ENCODE results near the gene MOCS1.

Gene MOCS1

GRCh38 chr6:39922821-39923220 is 11.4 kb downstream of the MOCS1 start:
- no peak for DNase-seq

- no peak for DNase-seq
These were observed 14.1 kb downstream of the MOCS1 start for GRCh38 chr6:39920157-39920556.

- no peak for DNase-seq
These were observed 15.4 kb downstream of the MOCS1 start for GRCh38 chr6:39918831-39919230.

GRCh38 chr6:39917981-39918380 is 16.3 kb downstream of the MOCS1 start:
- DNase-seq: no peak

- DNase-seq: no peak
These were observed 16.9 kb downstream of the MOCS1 start for GRCh38 chr6:39917329-39917728.

GRCh38 chr6:39915866-39916265 is 18.4 kb downstream of the MOCS1 start:
- no peak for DNase-seq

- no peak for DNase-seq
These were observed 20.0 kb downstream of the MOCS1 start for GRCh38 chr6:39914239-39914638.

- DNase-seq: no peak
These were observed 20.8 kb downstream of the MOCS1 start for GRCh38 chr6:39913391-39913916.

- no peak for DNase-seq
These were observed 21.8 kb downstream of the MOCS1 start for GRCh38 chr6:39912446-39912845.

- DNase-seq: no peak
These were observed 22.6 kb downstream of the MOCS1 start for GRCh38 chr6:39911513-39912125.

- no peak for DNase-seq
These were observed 23.5 kb downstream of the MOCS1 start for GRCh38 chr6:39910744-39911143.

- DNase-seq: no peak
These were observed 24.1 kb downstream of the MOCS1 start for GRCh38 chr6:39910164-39910563.

GRCh38 chr6:39909701-39910100 is 24.6 kb downstream of the MOCS1 start:
- DNase-seq: no peak

GRCh38 chr6:39908838-39909583 is 25.3 kb downstream of the MOCS1 start:
- DNase-seq: no peak

GRCh38 chr6:39907871-39908575 is 26.2 kb downstream of the MOCS1 start:
- no peak for DNase-seq

- DNase-seq: no peak
These were observed 27.9 kb downstream of the MOCS1 start for GRCh38 chr6:39906318-39906761.

- no peak for DNase-seq
These were observed 28.7 kb downstream of the MOCS1 start for GRCh38 chr6:39905640-39905975.

- DNase-seq: no peak
These were observed 29.2 kb downstream of the MOCS1 start for GRCh38 chr6:39904946-39905639.

- no peak for DNase-seq
These were observed 30.6 kb downstream of the MOCS1 start for GRCh38 chr6:39903656-39904055.

- no peak for DNase-seq
These were observed 31.3 kb downstream of the MOCS1 start for GRCh38 chr6:39902786-39903465.

GRCh38 chr6:39902136-39902535 is 32.1 kb downstream of the MOCS1 start:
- no peak for DNase-seq

GRCh38 chr6:39901670-39902069 is 32.6 kb downstream of the MOCS1 start:
- DNase-seq: no peak

Data from NCI-H1694 treated with DMSO at 0.1 percent for 48 hours (cell line).